Astrocyte (in vitro differentiated cells and primary cell): ENCODE data around the gene CLCN1. TPM values are rescaled to one million over a fixed set of nuclear protein-coding genes. Genes with fewer than 3 reads are reported as not detected.
"Not testable (repeated sequence)": the region's sequence is repeated elsewhere in the genome, so short reads cannot be mapped to it uniquely, and the experiment has no call there.

Source experiments
- DNase-seq: peaks from one replicate; pipeline ENCODE4 v3.0.0-alpha.2; 2010; ENCODE audit warnings: low read depth
- FAIRE-seq: peaks from 2 replicates; lab custom pipeline; 2011; peaks lifted over from hg19 to GRCh38; lab: Jason Lieb, UNC
- H2AFZ ChIP-seq: 2 replicates; pipeline ENCODE4 v1.6.0; 2012; ENCODE audit warnings: low read depth, low read length, inconsistent platforms
- H3K27ac ChIP-seq: 2 replicates; pipeline ENCODE4 v1.5.1; 2011; ENCODE audit warnings: low read depth, low read length, inconsistent platforms
- H3K27me3 ChIP-seq: 2 replicates; pipeline ENCODE4 v1.6.0; 2011; ENCODE audit warnings: low read length, inconsistent platforms; ENCODE audit not compliant: insufficient read depth
- H3K36me3 ChIP-seq: 2 replicates; pipeline ENCODE4 v1.5.1; 2011; ENCODE audit warnings: low read length, inconsistent platforms; ENCODE audit not compliant: insufficient read depth
- H3K4me1 ChIP-seq: 2 replicates; pipeline ENCODE4 v1.5.1; 2011; ENCODE audit warnings: low read length, inconsistent platforms; ENCODE audit not compliant: insufficient read depth
- H3K4me2 ChIP-seq: 2 replicates; pipeline ENCODE4 v1.6.0; 2012; ENCODE audit warnings: low read length, inconsistent platforms
- H3K4me3 ChIP-seq: 2 replicates; pipeline ENCODE4 v1.5.1; 2011; ENCODE audit warnings: low read depth, mild to moderate bottlenecking, low read length, inconsistent platforms; ENCODE audit not compliant: insufficient read depth
- H3K79me2 ChIP-seq: 2 replicates; pipeline ENCODE4 v1.6.0; 2012; ENCODE audit warnings: mild to moderate bottlenecking, low read length, inconsistent platforms; ENCODE audit not compliant: insufficient read depth
- H3K9ac ChIP-seq: 2 replicates; pipeline ENCODE4 v1.6.0; 2012; ENCODE audit warnings: mild to moderate bottlenecking, low read length, inconsistent platforms
- H3K9me3 ChIP-seq: 2 replicates; pipeline ENCODE4 v1.5.1; 2012; ENCODE audit warnings: low read depth, mild to moderate bottlenecking, low read length, inconsistent platforms; ENCODE audit not compliant: insufficient read depth
- H4K20me1 ChIP-seq: 2 replicates; pipeline ENCODE4 v1.6.0; 2012; ENCODE audit warnings: low read length, inconsistent platforms; ENCODE audit not compliant: insufficient read depth
- H3K27ac Mint-ChIP-seq: one replicate; pipeline ENCODE4 v1.8.0; 2021; ENCODE audit warnings: mild to moderate bottlenecking, mixed read lengths; ENCODE audit not compliant: unreplicated experiment
- H3K27me3 Mint-ChIP-seq: one replicate; pipeline ENCODE4 v1.8.0; 2021; ENCODE audit warnings: low read depth, mixed read lengths; ENCODE audit not compliant: unreplicated experiment
- H3K36me3 Mint-ChIP-seq: one replicate; pipeline ENCODE4 v1.8.0; 2021; ENCODE audit warnings: low read depth, mixed read lengths; ENCODE audit not compliant: unreplicated experiment
- H3K4me1 Mint-ChIP-seq: one replicate; pipeline ENCODE4 v1.8.0; 2021; ENCODE audit warnings: low read depth, mixed read lengths; ENCODE audit not compliant: unreplicated experiment
- H3K4me3 Mint-ChIP-seq: one replicate; pipeline ENCODE4 v1.8.0; 2021; ENCODE audit warnings: mild to moderate bottlenecking, moderate library complexity, mixed read lengths; ENCODE audit not compliant: unreplicated experiment
- H3K9me3 Mint-ChIP-seq: one replicate; pipeline ENCODE4 v1.8.0; 2021; ENCODE audit warnings: mild to moderate bottlenecking, mixed read lengths; ENCODE audit not compliant: unreplicated experiment
- EZH2 ChIP-seq: IDR thresholded peaks from 2 replicates; pipeline ENCODE4 v1.6.1; 2012; ENCODE audit warnings: mild to moderate bottlenecking, low read length, inconsistent platforms; ENCODE audit not compliant: insufficient read depth
- total RNA-seq: library from RNA; stranded (reverse); gene quantifications from 2 replicates; pipeline ENCODE4 v1.2.1, GENCODE V29; 2021
- TF ChIP-seq, protein P1 (sequence below): IDR thresholded peaks from 2 replicates; pipeline ENCODE4 v1.5.1; 2011; ENCODE audit warnings: low read depth, mild to moderate bottlenecking, inconsistent platforms, low read length, moderate library complexity; ENCODE audit not compliant: insufficient read depth

Gene CLCN1
- total RNA-seq, 1 donor from 2014 or later, result not detected

- H3K79me2 ChIP-seq, result peaks cover 44% of the 10 kb centered on the region
- FAIRE-seq (no peak), DNase-seq (peak; percentile 16)
- no peaks in the 10 kb centered on the region for H3K27me3 ChIP-seq
- H3K9ac ChIP-seq, result peak overlapping the region; percentile 94
- peaks cover 31% of the 10 kb centered on the region for H4K20me1 ChIP-seq
- peaks cover 8% of the 10 kb centered on the region for H3K4me1 ChIP-seq
- H3K4me3 ChIP-seq, result peak overlapping the region; percentile 92
- peak overlapping the region; percentile 94 for H3K4me2 ChIP-seq
- H3K36me3 ChIP-seq, result peaks cover 9% of the 10 kb centered on the region
- H3K27ac ChIP-seq, result peak overlapping the region; percentile 88
- Mint-ChIP-seq H3K4me3 (peak overlapping the region; percentile 95), H3K27me3 (no peaks in the 10 kb centered on the region), H3K36me3 (peaks cover 10% of the 10 kb centered on the region), H3K4me1 (peaks cover 5% of the 10 kb centered on the region), H3K9me3 (peaks cover 4% of the 10 kb centered on the region), H3K27ac (peak overlapping the region; percentile 90)
- peak overlapping the region; percentile 97 for H2AFZ ChIP-seq
- TF ChIP-seq, protein P1, sequence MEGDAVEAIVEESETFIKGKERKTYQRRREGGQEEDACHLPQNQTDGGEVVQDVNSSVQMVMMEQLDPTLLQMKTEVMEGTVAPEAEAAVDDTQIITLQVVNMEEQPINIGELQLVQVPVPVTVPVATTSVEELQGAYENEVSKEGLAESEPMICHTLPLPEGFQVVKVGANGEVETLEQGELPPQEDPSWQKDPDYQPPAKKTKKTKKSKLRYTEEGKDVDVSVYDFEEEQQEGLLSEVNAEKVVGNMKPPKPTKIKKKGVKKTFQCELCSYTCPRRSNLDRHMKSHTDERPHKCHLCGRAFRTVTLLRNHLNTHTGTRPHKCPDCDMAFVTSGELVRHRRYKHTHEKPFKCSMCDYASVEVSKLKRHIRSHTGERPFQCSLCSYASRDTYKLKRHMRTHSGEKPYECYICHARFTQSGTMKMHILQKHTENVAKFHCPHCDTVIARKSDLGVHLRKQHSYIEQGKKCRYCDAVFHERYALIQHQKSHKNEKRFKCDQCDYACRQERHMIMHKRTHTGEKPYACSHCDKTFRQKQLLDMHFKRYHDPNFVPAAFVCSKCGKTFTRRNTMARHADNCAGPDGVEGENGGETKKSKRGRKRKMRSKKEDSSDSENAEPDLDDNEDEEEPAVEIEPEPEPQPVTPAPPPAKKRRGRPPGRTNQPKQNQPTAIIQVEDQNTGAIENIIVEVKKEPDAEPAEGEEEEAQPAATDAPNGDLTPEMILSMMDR, result no peak
- no peak for TF ChIP-seq EZH2
- no peaks in the 10 kb centered on the region for H3K9me3 ChIP-seq
Measured at GRCh38 chr7:143288836-143289235, 27.1 kb upstream of the CLCN1 start.

- Histone ChIP-seq H2AFZ (no peak overlapping the region), H3K27me3 (no peaks in the 10 kb centered on the region), H3K36me3 (peaks cover 15% of the 10 kb centered on the region), H3K4me2 (peak overlapping the region; percentile 94), H3K4me3 (peak overlapping the region; percentile 92), H3K79me2 (peaks cover 48% of the 10 kb centered on the region), H3K9me3 (no peaks in the 10 kb centered on the region), H4K20me1 (peaks cover 31% of the 10 kb centered on the region), H3K4me1 (peaks cover 8% of the 10 kb centered on the region), H3K27ac (peak overlapping the region; percentile 88), H3K9ac (peak overlapping the region; percentile 94)
- Mint-ChIP-seq H3K36me3 (peaks cover 12% of the 10 kb centered on the region), H3K27ac (peak overlapping the region; percentile 90), H3K27me3 (no peaks in the 10 kb centered on the region), H3K4me1 (peaks cover 5% of the 10 kb centered on the region), H3K4me3 (peak overlapping the region; percentile 95), H3K9me3 (peaks cover 4% of the 10 kb centered on the region)
- FAIRE-seq (no peak), DNase-seq (no peak)
- TF ChIP-seq EZH2, result no peak
- TF ChIP-seq, protein P1, result no peak
Measured at GRCh38 chr7:143289421-143289820, 26.5 kb upstream of the CLCN1 start.

- H3K9me3 Mint-ChIP-seq, H3K27me3 Mint-ChIP-seq, H3K4me1 ChIP-seq, H3K27ac ChIP-seq, H3K4me1 Mint-ChIP-seq, H2AFZ ChIP-seq, H3K27me3 ChIP-seq, DNase-seq, FAIRE-seq, H3K9me3 ChIP-seq: not testable (repeated sequence)
- Histone ChIP-seq H3K4me3 (peak overlapping the region; percentile 92), H3K36me3 (peaks cover 19% of the 10 kb centered on the region), H4K20me1 (peaks cover 31% of the 10 kb centered on the region), H3K79me2 (peaks cover 52% of the 10 kb centered on the region), H3K4me2 (peak overlapping the region; percentile 94), H3K9ac (peak overlapping the region; percentile 94)
- Mint-ChIP-seq H3K27ac (peak overlapping the region; percentile 4), H3K36me3 (peaks cover 16% of the 10 kb centered on the region), H3K4me3 (peak overlapping the region; percentile 95)
Measured at GRCh38 chr7:143289888-143290287, 26.0 kb upstream of the CLCN1 start.
